Loucy (cell line): ENCODE measurements around the gene CCL15.

Experiments used
- CTCF ChIP-seq: fragments of 200-600 bp; sonication (generic); conservative IDR thresholded peaks from 2 replicates; pipeline ENCODE4 v1.5.1; 2014; ENCODE audit warnings: mild to moderate bottlenecking, antibody characterized with exemption, low read length
- EZH2phosphoT487 ChIP-seq: fragments of 200-600 bp; IDR thresholded peaks from 2 replicates; pipeline ENCODE4 v1.6.1; 2018; ENCODE audit warnings: antibody characterized with exemption, mild to moderate bottlenecking, moderate library complexity, borderline replicate concordance

GRCh38 chr17:36017799-36018198 is 16.4 kb upstream of the CCL15 start, which contains the start of gene CCL23:
- TF ChIP-seq CTCF: no peak
- no peak for TF ChIP-seq EZH2phosphoT487
